PFSK-1 (cell line): ENCODE measurements around the gene DAB2IP.

Source experiments
- FOXP2 ChIP-seq: optimal IDR thresholded peaks from 2 replicates; pipeline ENCODE3; 2011; ENCODE audit warnings: borderline replicate concordance, control low read depth, inconsistent platforms; ENCODE audit not compliant: insufficient read depth; ENCODE audit errors: extremely low read length, extremely low read depth
- POLR2AphosphoS5 ChIP-seq: IDR thresholded peaks from 2 replicates; pipeline ENCODE4 v1.6.1; 2012; ENCODE audit warnings: low read depth, mild to moderate bottlenecking, control low read depth, low read length, moderate library complexity
- SIN3A ChIP-seq: IDR thresholded peaks from 2 replicates; pipeline ENCODE4 v1.6.1; 2012; ENCODE audit warnings: mild to moderate bottlenecking, low read length, moderate library complexity, borderline replicate concordance; ENCODE audit not compliant: insufficient read depth
- TAF1 ChIP-seq: IDR thresholded peaks from 2 replicates; pipeline ENCODE4 v1.6.1; 2012; ENCODE audit warnings: low read length, control low read depth, borderline replicate concordance; ENCODE audit not compliant: insufficient read depth
- TF ChIP-seq, protein P1 (sequence below), 2 experiments: IDR thresholded peaks; 2 replicates each; pipeline versions ENCODE4 v1.6.1 to v1.8.0; 2011 to 2012; ENCODE audit warnings: low read depth in 2 of 2, low read length in 2 of 2, control low read depth in 1 of 2, inconsistent platforms in 1 of 2, mild to moderate bottlenecking in 1 of 2, moderate library complexity in 1 of 2; ENCODE audit not compliant: insufficient read depth in 1 of 2

DAB2IP gene

DNA sequence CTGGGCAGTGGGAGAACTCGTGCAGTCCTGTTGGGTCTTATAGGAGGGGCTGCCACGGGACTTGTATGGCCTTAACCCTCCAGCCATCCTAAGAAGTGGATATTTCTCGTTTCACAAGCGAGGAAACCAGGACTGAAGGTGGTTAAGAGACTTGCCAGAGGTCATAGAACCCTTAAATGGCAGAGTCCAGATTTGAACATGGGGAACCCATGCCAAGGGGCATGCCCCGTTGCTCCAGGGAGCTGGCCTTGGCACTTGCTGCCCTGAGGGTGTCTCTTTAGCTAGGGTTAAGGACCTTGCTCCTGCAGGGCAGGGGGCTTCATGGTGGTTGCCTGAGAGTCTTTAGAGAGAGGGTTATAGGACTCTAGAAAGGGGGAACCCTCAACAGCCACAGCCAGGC lies 63.4 kb downstream of the DAB2IP start:
- no peak for TF ChIP-seq FOXP2
- TF ChIP-seq, protein P1, sequence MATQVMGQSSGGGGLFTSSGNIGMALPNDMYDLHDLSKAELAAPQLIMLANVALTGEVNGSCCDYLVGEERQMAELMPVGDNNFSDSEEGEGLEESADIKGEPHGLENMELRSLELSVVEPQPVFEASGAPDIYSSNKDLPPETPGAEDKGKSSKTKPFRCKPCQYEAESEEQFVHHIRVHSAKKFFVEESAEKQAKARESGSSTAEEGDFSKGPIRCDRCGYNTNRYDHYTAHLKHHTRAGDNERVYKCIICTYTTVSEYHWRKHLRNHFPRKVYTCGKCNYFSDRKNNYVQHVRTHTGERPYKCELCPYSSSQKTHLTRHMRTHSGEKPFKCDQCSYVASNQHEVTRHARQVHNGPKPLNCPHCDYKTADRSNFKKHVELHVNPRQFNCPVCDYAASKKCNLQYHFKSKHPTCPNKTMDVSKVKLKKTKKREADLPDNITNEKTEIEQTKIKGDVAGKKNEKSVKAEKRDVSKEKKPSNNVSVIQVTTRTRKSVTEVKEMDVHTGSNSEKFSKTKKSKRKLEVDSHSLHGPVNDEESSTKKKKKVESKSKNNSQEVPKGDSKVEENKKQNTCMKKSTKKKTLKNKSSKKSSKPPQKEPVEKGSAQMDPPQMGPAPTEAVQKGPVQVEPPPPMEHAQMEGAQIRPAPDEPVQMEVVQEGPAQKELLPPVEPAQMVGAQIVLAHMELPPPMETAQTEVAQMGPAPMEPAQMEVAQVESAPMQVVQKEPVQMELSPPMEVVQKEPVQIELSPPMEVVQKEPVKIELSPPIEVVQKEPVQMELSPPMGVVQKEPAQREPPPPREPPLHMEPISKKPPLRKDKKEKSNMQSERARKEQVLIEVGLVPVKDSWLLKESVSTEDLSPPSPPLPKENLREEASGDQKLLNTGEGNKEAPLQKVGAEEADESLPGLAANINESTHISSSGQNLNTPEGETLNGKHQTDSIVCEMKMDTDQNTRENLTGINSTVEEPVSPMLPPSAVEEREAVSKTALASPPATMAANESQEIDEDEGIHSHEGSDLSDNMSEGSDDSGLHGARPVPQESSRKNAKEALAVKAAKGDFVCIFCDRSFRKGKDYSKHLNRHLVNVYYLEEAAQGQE (IDR thresholded peaks at IDR 0.05; ENCODE audit: insufficient read depth in 1 of 2, low read depth in 2 of 2, low read length in 2 of 2), result no peak
- no peak for TF ChIP-seq TAF1
- TF ChIP-seq SIN3A, result no peak

DNA sequence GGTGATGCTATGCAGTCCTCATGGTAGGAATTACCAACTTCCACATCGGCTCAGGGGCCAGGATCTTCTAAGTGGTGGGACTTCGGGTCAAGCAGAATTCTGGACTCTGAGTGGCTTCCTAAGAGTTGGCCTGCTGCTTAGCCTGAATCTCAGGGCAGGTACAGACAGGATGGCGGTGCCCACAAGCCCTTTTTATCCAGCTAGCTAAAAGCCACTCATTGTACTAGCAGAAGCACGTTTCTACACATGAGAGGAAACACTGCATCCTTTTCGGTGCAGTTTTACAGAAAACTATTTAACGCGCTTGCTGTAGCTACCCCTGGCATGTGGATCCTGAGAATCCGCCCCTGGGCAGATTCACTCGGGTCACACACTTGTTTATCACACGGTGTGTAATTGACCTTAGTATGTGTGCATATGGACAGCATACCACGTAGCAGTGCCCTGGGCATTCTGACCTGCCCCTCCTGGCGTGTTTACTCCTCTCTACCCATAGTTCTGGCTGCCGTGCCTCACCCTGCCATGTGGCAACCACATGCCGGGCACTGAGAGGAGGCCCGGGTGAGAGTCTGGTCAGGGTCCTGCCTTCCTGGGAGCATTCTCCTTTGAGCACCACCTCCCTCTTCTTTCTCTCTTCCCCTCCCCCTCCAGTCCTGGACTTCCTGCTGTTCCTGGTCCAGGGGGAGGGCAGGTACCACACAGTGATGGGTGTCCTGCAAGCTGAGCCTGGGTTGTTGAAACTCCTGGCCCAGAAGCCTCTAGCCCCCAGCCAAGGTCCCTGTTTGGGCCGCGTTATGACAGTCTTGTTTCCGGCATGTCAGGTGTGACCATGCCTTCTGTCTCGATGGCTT lies 65.9 kb downstream of the DAB2IP start:
- no peak for TF ChIP-seq POLR2AphosphoS5
- TF ChIP-seq FOXP2, result no peak
- TF ChIP-seq SIN3A, result no peak
- TF ChIP-seq, protein P1 (IDR thresholded peaks at IDR 0.05; ENCODE audit: insufficient read depth in 1 of 2, low read depth in 2 of 2, low read length in 2 of 2), result no peak
- TF ChIP-seq TAF1, result no peak

DNA sequence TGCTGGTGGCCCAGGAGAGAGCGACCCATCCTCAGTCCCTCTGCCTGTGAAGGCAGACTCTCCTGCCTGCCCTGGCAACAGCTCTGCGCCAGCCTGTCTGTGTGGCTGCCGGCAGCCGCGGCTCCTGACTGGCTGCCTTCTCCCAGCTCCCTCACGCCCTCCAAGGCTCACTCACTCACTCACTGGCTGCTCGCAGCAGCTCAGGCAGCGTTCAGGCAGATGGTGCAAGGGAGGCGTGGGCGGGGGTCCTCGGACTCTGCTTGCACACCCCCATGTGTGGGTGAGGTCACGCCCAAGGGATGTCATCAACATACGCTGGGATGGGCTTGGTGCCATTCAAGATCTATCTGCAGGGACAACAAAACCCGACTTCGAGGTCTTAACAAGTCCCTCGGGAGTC lies 66.7 kb downstream of the DAB2IP start:
- TF ChIP-seq, protein P1 (IDR thresholded peaks at IDR 0.05; ENCODE audit: insufficient read depth in 1 of 2, low read depth in 2 of 2, low read length in 2 of 2), result no peak
- TF ChIP-seq FOXP2 (no peak), TAF1 (no peak), SIN3A (no peak), POLR2AphosphoS5 (no peak)

DNA sequence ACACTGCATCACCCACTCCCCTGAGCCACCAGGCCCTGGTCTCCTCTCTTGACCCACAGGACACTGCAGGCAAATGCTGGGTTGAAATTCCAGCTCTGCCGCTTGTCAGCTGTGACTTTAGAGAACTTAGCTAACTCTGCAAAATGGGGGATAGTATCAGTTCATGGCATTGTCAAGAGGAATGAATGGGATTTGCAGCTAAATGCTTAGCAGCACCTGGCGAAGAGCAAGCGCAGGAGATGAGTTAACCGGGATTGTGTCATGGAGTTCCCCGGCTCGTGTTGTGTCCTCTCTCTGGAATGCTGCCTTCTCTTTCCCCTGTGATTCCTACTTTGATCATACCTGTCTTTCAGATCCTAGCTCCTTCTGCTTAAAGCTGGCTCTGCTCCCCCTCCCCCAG lies 67.1 kb downstream of the DAB2IP start:
- TF ChIP-seq, protein P1 (IDR thresholded peaks at IDR 0.05; ENCODE audit: insufficient read depth in 1 of 2, low read depth in 2 of 2, low read length in 2 of 2), result no peak
- no peak for TF ChIP-seq POLR2AphosphoS5
- TF ChIP-seq TAF1, result no peak
- no peak for TF ChIP-seq SIN3A
- no peak for TF ChIP-seq FOXP2
